Endothelial cell of umbilical vein (primary cell): ENCODE results near the gene ANKRD39.

Experiments used
- EZH2 ChIP-seq: IDR thresholded peaks from 2 replicates; pipeline ENCODE4 v1.6.1; 2012; ENCODE audit warnings: borderline replicate concordance, low read depth, mild to moderate bottlenecking, moderate library complexity, low read length, inconsistent platforms; ENCODE audit not compliant: severe bottlenecking
- FOS ChIP-seq: IDR thresholded peaks from 2 replicates; pipeline ENCODE4 v1.6.1; 2011; ENCODE audit warnings: mild to moderate bottlenecking, low read length, moderate library complexity, borderline replicate concordance; ENCODE audit not compliant: insufficient read depth
- GATA2 ChIP-seq: IDR thresholded peaks from 2 replicates; pipeline ENCODE4 v1.7.0; 2011; ENCODE audit warnings: low read depth, mild to moderate bottlenecking, moderate library complexity, mixed read lengths, low read length; ENCODE audit not compliant: insufficient read length, insufficient read depth
- JUN ChIP-seq: IDR thresholded peaks from 2 replicates; pipeline ENCODE4 v1.6.1; 2011; ENCODE audit warnings: borderline replicate concordance, low read depth; ENCODE audit not compliant: insufficient read length, insufficient read depth
- MYC ChIP-seq: IDR thresholded peaks from one replicate; pipeline ENCODE4 v1.6.1; 2011; ENCODE audit warnings: mild to moderate bottlenecking, low read depth, low read length
- POLR2A ChIP-seq: IDR thresholded peaks from 2 replicates; pipeline ENCODE4 v1.6.1; 2012; ENCODE audit warnings: low read depth, mild to moderate bottlenecking, control low read depth, low read length
- POLR2AphosphoS5 ChIP-seq: IDR thresholded peaks from 2 replicates; pipeline ENCODE4 v1.6.1; 2012; ENCODE audit warnings: low read depth, mild to moderate bottlenecking, control low read depth, low read length, moderate library complexity; ENCODE audit not compliant: insufficient read depth
- TF ChIP-seq, protein P1 (sequence below): IDR thresholded peaks from 2 replicates; pipeline ENCODE4 v1.6.1; 2011; ENCODE audit not compliant: insufficient read depth, insufficient read length
- TF ChIP-seq, protein P2 (sequence below), 2 donors: IDR thresholded peaks; 1 replicate in 1 of 2; 2 replicates in 1 of 2; pipeline ENCODE4 v1.5.1; 2011; ENCODE audit warnings: low read length in 2 of 2, mild to moderate bottlenecking in 2 of 2, moderate library complexity in 2 of 2, control low read depth in 1 of 2, inconsistent platforms in 1 of 2, low read depth in 1 of 2; ENCODE audit not compliant: insufficient read depth in 1 of 2; ENCODE audit errors: extremely low read depth in 1 of 2

DNA sequence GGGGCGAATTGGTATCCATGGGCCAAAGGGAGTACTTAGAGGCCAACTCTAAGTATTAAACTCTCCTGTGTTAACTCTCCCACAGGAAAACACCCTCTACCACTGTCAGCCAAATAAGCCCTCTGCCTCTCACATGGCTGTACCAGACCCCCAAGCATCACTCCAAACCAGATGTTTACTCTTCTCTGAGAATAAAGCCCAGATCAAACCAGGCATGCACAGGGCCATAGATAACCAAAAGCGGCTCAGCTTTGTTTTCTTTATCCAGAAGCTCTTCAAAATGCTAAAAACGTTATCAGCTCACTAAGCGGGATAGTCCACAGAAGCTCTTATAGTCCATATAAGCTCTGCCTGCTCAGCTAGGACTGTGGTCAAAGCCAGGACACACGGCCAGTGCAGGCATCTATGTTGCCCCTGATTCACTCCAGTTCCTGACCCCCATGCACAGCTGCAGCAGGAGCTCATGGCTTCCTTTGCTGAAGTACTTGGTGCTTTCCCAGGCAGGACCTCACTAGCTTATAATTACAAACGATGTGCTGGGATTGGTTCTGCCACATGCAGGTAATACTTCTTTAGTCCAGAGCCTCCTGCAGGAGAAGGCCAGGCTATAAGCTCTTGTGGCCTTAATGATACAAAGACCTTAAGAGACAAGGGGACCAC is 33.0 kb upstream of the ANKRD39 start:
- TF ChIP-seq, protein P1, sequence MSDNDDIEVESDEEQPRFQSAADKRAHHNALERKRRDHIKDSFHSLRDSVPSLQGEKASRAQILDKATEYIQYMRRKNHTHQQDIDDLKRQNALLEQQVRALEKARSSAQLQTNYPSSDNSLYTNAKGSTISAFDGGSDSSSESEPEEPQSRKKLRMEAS, result no peak
- TF ChIP-seq, protein P2, sequence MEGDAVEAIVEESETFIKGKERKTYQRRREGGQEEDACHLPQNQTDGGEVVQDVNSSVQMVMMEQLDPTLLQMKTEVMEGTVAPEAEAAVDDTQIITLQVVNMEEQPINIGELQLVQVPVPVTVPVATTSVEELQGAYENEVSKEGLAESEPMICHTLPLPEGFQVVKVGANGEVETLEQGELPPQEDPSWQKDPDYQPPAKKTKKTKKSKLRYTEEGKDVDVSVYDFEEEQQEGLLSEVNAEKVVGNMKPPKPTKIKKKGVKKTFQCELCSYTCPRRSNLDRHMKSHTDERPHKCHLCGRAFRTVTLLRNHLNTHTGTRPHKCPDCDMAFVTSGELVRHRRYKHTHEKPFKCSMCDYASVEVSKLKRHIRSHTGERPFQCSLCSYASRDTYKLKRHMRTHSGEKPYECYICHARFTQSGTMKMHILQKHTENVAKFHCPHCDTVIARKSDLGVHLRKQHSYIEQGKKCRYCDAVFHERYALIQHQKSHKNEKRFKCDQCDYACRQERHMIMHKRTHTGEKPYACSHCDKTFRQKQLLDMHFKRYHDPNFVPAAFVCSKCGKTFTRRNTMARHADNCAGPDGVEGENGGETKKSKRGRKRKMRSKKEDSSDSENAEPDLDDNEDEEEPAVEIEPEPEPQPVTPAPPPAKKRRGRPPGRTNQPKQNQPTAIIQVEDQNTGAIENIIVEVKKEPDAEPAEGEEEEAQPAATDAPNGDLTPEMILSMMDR (IDR thresholded peaks at IDR 0.05; ENCODE audit: extremely low read depth in 1 of 2, insufficient read depth in 1 of 2, low read depth in 1 of 2, low read length in 2 of 2), result no peak
- no peak for TF ChIP-seq EZH2
- no peak for TF ChIP-seq POLR2A
- TF ChIP-seq POLR2AphosphoS5, result no peak
- no peak for TF ChIP-seq JUN
- no peak for TF ChIP-seq MYC
- TF ChIP-seq GATA2, result no peak
- TF ChIP-seq FOS, result no peak
